Ovary (tissue), 3 donors: ENCODE results near the gene NFKBIL1.

Experiments
- CTCF ChIP-seq, 3 donors: fragments of 450-650 bp in 2 of 3; fragments of 200-600 bp in 1 of 3; IDR thresholded peaks; one replicate each; pipeline versions ENCODE4 v1.5.1 to v1.8.0; 2016 to 2022; ENCODE audit warnings: antibody characterized with exemption in 3 of 3, mild to moderate bottlenecking in 1 of 3
- POLR2A ChIP-seq: fragments of 450-650 bp; IDR thresholded peaks from one replicate; pipeline ENCODE4 v1.6.1; 2017; ENCODE audit warnings: antibody characterized with exemption, mild to moderate bottlenecking, moderate library complexity
- donor health status: DM: no; HTN: no; CAD: no.

GRCh38 chr6:31545291-31545690 is 2.1 kb upstream of the NFKBIL1 start:
- TF ChIP-seq CTCF (IDR thresholded peaks at IDR 0.05) (no peak), POLR2A (no peak)
